HG03565 (cell line): ENCODE measurements around the gene PBX1.
"Not testable (repeated sequence)": the region's sequence is repeated elsewhere in the genome, so short reads cannot be mapped to it uniquely, and the experiment has no call there.

Experiments
- ATAC-seq: cut with Tn5 transposase; IDR thresholded peaks from one replicate; pipeline ENCODE4 v1.9.1; 2021; ENCODE audit warnings: mild to moderate bottlenecking, moderate library complexity; ENCODE audit not compliant: unreplicated experiment

PBX1 gene

DNA sequence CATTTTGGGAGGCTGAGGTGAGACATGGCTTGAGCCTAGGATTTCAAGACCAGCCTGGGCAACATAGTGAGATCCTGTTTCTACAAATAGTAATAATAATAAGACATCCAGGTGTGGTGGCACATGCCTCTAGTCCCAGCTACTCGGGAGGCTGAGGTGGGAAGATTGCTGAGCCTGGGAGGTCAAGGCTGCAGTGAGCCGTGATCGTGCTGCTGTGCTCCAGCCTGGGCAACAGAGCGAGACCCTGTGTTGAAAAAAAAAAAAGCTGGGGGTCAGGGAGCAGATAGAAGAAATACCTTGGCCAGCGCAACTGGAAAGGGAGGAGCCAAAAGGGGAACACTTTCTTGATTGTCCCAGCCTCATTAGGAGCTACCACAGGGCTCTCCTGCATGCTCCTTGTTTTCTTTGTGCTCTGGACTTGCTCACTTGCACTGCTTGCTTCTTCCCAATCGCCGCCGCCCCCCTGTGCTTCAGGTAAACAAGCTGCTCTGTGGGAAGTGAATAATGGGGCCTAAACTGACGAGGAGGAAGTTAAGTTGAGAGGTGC is 31.1 kb downstream of the PBX1 start:
- ATAC-seq, result no peak

- ATAC-seq, result no peak
Measured at GRCh38 chr1:164590592-164590991, 31.6 kb downstream of the PBX1 start.

DNA sequence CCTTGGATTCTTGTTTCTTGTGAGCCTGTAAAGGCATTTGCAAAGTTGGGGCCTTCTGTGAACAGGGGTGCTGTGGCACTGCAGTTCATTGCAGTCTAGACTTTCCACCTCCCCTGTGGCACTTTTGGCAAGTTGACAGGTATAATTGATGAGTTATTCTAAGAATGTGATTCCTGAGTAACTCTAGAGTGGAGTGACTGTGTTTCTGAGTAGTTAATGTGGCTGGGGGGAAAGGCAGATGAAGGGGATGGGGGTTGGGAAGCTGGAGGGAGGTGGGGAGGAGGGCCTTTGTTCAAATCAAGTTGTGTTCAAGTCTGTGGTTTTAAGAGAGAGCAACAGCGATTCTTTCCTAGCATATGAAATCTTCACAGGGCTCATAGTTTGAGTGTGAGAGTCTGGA is 32.9 kb downstream of the PBX1 start:
- ATAC-seq, result no peak

DNA sequence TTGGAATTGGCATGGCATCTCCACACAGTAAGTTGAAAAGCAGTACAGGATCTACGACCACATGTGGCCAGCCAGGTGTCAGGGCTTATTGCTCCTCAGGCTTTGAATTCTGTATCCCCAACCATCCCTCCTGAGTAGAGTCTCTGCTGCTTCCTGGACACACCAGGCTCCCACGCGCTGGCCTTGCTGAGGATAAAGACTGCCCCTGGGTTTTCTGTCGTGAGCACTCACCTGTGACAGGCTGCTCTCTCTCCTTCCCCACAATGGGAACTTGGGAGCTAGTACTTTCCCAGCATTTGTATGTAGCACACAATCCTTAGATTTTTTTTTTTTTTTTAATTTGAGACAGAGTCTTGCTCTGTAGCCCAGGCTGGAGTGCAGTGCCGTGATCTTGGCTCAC is 33.6 kb downstream of the PBX1 start:
- ATAC-seq, result no peak

DNA sequence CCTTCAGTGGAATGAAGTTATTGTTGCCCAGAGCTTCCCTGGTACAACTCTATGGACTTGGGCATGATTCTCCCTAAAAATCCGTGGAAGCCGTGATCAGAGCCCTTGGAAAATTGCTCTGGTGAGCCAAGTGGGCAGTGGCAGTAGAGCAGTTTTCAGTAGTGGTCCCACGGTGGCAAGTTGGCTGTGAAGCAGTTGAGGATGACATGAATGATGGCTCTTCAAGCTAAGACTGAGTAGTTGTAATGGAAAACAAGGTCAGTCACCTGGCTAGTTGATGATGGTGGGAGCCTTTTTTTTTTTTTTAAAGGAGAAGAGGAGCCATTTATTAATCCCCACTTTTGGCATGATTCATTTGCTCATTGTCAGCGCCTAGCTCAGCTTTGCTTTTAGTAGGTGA is 36.2 kb downstream of the PBX1 start:
- no peak for ATAC-seq

DNA sequence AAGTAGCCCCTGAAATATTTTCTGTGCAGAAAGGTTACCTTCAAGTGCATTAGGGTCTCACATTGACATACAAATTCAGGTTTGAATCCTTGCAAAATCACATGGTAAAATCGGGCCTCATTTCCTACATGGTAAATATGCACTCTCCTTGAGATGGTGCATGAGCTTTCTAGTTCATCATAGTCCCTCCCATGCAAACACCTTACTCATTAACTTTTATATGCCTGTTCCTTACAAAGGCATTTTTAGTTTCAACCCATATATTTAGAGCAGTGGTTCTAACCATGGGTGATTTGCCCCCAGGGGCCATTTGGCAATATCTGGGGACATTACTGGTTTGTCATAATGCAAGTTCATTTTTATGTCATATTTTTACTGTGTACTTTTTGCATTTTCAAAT is 37.2 kb downstream of the PBX1 start:
- no peak for ATAC-seq

GRCh38 chr1:164598719-164599118 is 39.7 kb downstream of the PBX1 start:
- no peak for ATAC-seq

DNA sequence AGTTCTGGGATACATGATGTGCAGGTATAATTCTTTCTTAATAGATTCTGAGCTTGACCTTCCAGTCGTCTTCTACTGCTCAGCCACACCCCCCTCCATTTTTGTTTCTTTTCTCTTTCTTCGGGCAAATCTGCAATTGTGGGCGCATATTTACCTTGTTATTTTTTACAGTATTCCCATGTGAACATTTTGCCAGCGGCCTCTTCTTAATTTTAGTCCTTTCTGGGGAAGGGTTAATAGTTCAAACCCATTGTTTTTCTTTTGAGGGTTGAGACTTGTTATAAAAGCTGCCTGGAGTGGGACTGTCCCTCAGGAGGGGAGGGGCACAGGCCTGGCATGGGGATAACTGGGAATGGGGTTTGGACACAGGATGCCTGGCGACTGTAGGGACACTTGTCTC is 40.3 kb downstream of the PBX1 start:
- ATAC-seq, result no peak

GRCh38 chr1:164601399-164602100 is 42.6 kb downstream of the PBX1 start:
- no peak for ATAC-seq

- no peak for ATAC-seq
Measured at GRCh38 chr1:164602101-164602422, 43.1 kb downstream of the PBX1 start.

GRCh38 chr1:164602480-164603093 is 43.6 kb downstream of the PBX1 start:
- no peak for ATAC-seq

DNA sequence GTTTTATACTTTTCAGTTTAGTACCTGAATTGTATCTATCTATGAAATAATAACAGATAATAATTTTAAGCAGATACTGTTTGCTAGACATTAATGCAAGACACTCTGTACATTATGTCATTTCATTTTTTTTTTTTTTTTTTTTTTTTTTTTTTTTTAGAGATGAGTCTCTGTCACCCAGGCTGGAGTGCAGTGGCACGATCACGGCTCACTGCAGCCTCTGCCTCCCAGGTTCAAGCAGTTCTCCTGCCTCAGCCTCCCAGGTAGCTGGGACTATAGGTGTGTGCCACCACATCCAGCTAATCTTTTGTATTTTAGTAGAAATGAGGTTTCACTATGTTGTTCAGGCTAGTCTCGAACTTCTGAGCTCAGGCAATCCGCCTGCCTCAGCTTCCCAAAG is 44.8 kb downstream of the PBX1 start:
- not testable (repeated sequence) for ATAC-seq

- ATAC-seq, result no peak
Measured at GRCh38 chr1:164604541-164604940, 45.6 kb downstream of the PBX1 start.

DNA sequence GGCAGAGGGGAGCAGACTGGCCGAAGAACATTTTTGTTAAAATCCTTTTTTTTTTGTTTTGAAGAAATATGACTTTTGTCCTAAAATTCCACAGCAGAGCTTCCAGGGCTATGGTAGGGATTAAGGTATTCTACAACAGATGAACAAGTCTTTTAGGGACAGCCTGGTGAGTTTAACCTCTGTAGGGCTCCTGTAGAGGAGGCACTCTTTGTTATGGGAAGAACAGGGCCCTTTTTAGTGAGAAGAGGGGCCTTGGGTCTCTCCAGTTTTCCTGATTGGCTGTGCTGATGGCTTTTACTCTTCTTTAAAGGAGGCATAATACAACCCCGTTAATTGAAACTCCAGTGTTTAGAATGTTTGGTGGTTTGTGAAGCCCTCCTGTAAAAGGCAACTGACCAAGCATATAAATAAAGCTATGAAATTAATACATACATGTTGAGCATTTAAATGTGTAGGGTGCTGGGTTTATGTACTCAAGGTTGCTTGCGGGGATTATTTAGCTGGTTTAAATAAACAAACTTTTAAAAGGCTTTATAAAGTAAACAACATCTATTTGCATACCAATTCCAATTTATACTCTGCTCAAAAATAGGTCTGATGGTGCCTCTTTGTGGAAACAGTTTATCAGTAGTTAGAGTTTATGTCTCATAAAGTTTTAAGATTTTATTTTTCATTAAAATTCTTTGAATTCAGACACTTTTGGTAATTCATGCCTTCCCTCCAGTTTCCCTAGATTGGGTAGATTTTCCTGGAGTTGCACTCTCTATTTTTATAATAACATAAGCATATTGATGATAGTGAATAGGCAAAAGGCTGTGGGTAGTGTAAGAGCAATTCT is 46.5 kb downstream of the PBX1 start:
- no peak for ATAC-seq

- ATAC-seq, result no peak
Measured at GRCh38 chr1:164607351-164607750, 48.4 kb downstream of the PBX1 start.

DNA sequence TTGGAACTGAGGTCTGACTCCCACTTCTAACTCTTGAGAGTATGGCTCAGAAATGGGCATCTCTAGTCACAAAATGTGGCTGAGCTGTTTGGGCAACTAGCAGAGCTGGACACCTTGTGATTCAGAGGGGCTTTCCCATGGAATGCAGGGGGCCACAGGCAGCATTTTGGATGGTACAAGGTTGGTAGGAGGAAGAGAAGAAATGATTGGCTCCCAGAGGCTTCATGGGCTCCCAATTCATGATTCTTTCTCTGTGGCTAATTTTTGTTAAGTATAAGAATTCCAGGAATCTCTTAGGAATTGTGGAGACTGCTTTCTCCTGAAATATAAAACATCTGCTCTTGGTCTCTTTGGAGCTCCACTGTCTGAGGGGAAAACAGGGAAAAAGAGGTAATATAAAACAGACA is 49.7 kb downstream of the PBX1 start:
- ATAC-seq, result no peak

DNA sequence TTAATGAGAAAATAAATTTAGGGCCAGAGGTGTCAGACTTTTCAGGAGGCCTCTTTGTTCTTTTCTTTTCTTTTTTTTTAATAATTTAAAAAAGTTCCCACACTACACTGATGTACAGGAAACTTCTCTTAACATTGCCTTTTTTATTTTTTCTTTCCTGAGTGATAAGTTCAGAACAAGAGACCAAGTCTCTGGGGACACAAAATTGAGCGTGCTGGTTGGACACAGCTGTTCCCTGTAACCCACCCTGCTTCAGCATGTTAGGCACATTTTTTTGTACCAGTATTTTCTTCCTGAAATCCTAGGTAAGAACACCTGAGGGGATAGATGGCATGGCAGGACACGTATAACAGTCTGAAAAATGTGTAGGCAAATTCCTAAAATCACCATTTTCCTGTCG is 50.1 kb downstream of the PBX1 start:
- no peak for ATAC-seq

- no peak for ATAC-seq
Measured at GRCh38 chr1:164610538-164611222, 51.7 kb downstream of the PBX1 start.

- no peak for ATAC-seq
Measured at GRCh38 chr1:164611754-164612642, 53.0 kb downstream of the PBX1 start.

DNA sequence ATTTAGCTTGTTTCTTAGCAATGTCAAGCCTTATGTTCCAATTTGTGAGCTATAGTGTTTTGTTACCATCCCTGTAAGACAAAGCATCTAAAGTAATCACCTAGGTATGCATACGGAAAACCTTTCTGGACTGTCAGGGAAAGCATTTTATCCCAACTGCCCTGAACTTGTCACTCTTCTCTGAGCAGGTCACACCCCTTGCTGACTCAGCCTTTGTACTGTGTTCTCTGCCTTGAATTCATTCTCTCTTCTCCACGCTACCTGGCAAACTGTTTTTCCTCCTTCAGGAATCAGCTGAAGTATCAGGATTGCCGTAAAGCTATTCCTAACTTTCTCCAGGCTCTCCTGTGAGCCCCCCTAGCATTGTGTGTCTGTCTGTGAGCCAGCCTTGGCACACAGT is 54.2 kb downstream of the PBX1 start:
- no peak for ATAC-seq
